SIG-M5 (cell line): ENCODE results near the gene YWHAB.

Source experiments
- DNase-seq: peaks from one replicate; lab custom pipeline; 2025; lab: John Stamatoyannopoulos, UW

YWHAB gene

DNA sequence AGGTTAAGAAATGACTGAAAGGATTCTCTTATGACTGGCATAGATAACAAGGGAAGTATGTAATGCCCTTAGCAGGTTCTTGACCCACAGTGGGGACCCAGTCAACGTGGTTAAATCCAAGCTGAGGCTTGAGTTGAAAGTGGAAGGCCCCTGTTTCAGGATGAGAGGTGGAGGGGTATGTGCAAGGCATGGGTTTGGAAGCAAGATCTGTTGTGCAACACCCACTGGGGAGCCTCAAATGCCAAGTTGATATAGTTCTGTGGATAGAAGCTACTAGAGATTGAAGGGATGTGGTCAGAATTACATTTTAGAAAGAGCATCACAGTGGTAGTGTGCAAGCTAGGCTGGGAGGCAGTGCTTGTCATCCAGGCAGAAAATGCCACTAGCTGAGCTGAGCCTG lies 29.4 kb downstream of the YWHAB start:
- DNase-seq, result no peak

DNA sequence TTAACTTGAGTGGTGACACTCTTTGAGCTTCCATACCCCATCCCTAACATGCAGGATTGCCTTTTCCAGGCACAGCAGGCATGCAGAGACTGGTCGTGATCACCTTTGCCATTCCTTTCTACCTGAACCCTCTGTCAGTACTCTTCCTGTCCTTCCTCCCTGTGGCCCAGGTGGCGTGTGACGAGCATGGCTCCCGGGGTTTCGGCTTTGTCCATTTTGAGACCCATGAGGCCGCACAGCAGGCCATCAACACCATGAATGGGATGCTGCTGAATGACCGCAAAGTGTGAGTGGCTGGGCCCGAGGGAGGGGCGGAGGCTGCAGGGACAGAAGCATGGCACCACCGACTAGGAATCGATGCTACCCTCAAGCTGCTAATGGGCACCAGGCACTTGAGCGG lies 31.1 kb downstream of the YWHAB start:
- no peak for DNase-seq

DNA sequence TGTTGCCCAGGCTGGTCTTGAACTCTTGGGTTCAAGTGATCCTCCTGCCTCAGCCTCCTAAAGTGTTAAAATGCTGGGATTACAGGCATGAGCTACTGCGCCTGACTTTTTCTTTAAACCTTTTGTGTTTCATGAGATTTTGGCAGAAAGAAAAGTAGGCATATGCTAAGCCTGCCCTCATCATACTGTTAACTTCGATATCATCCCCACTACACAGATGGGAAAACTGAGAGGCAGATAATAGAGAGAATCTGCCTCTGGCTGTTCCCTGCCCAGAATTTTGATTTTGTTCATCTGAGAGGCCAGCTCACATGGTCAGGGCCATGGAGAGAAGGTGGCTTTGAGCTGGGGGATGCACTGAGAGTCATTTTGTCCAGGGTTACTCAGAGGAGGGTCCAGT lies 31.9 kb downstream of the YWHAB start:
- DNase-seq, result no peak

DNA sequence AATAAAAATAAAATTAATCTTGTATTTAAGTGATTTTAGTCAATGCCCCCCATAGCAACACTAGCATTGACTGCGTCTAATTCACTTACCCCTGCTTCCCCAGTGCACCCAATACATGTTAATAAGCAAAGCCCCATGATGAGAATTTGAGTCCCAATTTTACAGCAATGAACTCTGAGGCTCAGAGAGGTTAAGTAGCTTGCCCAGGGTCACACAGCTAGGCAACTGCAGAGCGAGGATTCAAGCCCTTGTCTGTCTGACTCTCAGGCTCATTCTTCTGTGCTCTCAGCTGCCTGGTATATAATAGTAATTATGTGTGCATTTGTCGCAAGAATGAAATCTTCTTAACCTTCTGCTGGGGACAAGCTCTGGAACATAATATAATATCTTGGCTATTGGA lies 32.8 kb downstream of the YWHAB start:
- DNase-seq, result no peak

DNA sequence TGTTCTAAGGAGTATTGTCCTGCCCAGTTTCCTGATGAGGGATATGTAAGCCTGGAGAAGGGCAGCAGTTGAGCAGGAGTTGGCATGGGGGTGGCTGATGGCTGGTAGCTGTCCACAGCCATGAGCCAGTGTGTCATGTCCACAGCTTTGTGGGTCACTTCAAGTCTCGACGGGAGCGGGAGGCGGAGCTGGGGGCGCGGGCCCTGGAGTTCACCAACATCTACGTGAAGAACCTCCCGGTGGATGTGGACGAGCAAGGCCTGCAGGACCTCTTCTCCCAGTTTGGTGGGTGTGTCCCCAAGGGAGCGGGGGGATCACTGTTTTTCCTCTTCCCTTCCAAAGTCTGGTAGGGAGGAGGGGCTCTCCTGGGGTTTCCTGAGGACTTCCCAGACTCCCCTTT lies 33.3 kb downstream of the YWHAB start:
- no peak for DNase-seq

DNA sequence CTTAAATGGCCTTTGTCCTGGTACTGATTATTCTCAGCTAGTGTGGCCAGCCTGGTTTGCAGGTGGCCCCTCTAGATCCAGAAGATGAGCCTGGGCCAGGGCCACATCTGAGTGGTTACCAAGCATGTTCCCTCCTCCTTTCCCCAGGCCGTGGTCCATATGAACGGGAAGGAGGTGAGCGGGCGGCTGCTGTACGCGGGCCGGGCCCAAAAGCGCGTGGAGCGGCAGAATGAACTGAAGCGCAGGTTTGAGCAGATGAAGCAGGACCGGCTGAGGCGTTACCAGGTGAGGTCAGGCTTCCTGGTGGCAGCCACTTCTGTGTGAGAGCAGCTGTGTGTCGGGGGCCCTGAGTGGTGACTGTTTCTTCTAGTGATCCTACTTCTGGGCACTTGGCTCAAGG lies 35.9 kb downstream of the YWHAB start:
- DNase-seq, result no peak

DNA sequence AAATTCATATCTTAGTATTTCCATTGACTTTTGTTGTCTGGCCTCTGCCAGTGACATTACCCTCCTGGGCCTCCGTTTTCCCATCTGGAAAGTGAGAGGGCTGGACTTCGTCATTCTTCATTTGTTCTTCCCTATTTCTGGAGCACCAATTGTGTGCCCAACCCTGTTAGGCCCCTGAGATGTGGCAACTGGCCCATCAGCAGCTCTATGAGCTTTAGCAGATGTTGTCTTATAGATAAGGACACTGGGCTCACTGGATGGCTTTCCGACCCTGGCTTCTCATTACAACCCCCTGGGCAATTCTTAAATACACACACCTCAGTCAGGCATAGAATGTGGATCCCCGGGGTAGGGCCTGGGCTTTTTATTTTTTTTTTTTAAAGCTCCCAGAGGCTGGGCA lies 39.0 kb downstream of the YWHAB start:
- no peak for DNase-seq

DNA sequence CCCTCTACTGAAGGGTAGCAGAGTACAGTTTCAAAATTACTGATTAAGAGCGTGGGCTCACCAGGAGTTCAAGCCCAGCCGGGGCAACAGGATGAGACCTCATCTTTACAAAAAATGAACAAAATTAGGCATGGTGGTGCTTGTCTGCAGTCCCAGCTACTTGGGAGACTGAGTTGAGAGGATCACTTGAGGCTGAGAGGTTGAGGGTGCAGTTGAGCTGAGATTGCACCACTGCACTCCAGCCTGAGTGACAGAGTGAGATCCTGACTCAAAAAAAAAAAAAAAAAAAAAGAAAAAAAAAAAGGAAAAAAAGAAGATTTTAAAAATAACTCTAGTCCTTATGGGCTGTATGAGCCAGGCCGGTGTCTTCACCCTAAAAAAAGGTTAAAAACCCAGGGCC lies 43.1 kb downstream of the YWHAB start:
- no peak for DNase-seq

DNA sequence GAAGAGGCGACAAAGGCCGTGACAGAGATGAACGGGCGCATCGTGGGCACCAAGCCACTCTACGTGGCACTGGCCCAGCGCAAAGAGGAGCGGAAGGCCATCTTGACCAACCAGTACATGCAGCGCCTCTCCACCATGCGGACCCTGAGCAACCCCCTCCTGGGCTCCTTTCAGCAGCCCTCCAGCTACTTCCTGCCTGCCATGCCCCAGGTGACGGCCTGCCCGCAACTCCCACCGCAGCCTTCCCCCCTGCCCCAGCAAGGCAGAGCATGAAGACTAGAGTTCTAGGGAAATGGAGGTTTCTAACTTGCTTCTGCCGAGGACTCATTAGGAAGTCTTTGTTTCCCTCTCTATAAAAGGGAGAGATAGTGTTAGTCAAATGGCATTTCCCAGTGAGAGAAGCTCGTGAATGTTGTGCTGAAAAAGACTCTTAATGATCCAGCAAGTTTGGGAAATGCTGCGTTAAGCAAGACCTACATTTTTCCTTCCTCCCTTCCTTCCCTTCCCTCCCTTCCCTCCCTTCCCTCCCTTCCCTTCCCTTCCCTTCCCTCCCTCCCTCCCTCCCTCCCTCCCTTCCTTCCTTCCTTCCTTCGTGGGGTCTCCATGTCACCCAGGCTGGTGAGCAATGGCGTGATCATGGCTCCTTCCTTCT lies 45.1 kb downstream of the YWHAB start:
- DNase-seq, result no peak

DNA sequence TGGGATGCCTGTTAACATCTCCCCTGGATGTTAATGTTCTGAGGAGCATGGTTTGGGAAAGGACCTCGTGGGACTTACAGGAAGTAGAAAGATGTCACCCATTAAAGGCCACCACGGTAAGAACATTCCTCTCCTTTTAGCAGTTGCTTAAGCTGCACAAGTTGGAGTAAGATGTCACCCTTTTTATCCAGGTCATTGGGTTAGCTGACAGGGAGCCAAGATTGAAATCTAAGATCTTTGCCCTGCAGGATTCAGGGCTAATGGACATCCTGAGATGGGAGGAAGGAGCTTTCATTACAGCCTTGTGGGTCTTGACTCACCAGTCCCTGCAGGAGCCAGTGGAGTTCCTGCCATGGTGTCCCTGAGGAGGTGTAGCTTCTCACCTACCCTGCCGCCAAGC lies 46.4 kb downstream of the YWHAB start:
- no peak for DNase-seq

DNA sequence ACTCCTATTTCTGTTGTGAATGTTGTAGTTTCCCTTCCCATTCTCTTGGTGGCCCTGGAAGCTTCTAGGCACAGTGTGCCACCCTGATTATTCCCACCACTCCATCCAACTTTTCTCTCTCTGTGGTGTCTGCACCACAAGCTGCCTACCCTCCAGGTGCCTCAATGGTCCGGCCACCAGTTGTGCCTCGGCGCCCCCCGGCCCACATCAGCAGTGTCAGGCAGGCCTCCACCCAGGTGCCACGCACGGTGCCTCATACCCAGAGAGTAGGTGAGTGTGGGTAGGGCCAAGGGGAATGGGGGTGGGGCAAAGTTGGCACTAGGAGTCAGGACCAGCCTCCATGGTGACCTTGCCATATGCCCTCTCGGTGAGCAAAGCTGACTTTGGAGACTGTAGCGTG lies 47.4 kb downstream of the YWHAB start:
- no peak for DNase-seq

DNA sequence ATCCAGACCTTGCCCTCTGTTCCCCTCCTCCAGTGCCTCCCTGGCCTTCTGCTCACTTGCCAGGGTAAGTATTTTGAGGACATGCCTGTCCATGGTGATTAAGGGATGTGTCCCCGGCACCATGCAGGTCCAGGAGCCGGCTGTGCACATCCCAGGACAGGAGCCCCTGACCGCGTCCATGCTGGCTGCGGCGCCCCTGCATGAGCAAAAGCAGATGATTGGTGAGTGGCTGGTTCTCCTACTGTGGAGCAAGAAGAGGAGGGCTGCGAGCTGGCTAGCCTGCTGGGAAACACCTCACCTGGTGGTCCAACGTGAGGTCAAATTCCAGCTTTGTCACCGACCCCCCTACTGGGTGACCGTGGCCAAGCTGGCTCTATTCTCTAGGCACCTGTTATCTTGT lies 51.0 kb downstream of the YWHAB start:
- no peak for DNase-seq

DNA sequence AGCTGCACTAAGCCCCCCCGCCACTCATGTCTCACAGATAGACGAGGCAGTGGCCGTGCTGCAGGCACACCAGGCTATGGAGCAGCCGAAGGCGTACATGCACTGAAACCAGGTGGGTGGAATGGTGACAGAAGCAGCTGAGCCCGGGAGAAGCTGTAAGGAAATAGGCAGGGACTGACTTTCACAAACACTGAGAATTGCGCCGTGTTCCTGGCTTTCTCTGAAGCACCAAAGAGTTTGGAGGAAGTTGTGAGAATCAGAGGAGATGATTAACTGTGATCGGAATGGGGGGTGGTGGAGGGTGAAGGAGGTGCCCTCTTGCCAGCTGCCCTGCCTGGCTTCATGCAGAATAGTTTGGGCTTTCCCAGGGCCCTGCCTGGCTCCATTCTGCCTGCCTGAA lies 53.1 kb downstream of the YWHAB start:
- no peak for DNase-seq

DNA sequence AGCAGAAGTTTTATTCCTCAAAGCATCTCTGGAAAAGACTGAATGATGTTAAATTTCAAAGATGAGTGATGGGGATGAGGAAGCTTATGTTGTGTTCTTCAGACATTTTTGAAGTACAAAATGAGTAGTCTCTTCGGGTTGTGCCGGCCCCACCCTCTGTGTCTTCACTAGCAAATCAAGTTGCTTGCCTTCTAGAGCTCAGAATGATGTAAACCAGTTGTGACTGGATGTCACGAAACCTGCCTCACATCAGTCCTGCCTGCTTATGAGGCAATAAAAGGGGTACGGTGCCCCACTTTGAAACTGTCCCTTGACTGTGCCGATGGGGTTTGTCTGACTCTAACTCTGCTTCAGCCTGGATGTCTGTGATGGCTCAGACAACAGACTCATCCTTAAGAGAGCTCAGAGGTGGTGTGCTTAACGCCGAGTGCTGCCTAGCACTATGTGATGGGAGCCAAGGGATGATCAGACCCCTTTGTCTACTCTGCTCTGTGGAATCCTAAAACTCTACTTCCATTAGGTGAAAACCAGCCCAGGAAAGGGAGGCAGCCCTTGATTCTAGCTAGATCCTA lies 55.7 kb downstream of the YWHAB start:
- DNase-seq, result no peak

DNA sequence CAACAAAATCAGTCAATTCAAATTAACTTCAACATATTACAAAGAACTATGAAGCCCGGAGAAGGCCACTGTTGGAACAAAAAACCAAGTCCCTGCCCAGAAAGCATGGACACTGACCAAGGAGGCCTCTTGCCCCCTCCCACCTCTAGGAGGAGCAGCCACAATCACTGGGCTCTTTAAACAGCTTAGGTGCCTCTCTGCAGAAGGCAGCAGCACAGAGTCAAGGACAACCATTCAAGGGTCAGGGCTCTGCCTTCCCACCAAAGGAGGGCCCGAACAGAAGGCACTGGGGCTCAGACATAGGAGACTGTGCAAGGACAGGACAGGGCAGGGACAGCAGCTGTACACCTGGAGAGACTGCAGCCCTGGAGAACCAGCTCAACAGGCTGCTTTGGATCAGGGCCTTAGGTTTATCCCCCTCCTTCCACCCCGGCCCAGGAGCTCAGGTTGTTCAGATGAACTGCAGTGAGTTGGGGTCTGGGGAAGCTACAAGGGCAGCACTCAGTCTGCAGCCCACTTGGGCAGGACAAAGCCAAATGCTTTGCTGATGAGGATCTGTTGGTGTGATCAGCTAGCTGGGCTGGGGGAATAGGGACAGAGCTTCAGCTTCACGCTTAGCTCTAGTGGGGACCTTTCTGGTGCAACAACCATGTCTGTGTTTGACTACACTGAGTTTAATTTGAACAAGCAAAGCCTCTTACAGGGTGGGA lies 56.9 kb downstream of the YWHAB start:
- DNase-seq, result no peak

DNA sequence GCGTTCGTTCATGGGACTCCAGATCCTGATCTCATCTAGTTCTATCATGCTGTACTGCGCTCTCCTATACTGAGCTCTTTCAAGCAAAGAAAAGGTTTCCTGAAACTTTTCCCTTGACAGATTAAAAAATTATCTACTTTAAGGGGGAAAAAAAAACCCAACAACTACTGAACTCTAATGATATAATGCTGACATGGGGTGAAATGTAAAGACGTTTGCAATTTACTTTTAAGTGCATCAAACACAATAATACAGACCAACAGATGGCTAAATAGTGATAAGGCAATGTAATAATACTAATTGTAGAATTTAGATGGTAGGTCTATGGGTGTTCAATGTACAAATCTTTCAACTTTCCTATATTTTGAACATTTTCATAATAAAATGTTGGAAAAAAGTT lies 58.3 kb downstream of the YWHAB start:
- no peak for DNase-seq

DNA sequence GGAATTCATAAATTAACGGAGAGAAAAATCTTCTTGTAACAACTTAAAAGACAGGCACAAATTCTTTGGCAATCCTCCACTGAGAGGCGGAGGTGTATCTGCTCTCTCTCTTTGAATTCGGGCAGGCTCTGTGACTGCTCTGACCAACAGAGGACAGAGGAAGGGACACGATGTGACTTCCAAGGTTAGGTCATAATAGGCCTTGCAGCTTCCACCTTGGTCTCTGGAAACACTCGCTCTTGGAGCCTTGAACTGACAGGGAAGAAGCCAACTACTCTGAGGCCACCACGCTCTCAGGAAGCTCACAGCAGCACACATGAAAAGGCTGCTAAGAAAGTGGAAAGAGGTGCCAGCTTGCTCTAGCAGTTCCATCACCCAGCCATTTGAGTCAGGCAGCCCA lies 59.8 kb downstream of the YWHAB start:
- DNase-seq, result no peak

DNA sequence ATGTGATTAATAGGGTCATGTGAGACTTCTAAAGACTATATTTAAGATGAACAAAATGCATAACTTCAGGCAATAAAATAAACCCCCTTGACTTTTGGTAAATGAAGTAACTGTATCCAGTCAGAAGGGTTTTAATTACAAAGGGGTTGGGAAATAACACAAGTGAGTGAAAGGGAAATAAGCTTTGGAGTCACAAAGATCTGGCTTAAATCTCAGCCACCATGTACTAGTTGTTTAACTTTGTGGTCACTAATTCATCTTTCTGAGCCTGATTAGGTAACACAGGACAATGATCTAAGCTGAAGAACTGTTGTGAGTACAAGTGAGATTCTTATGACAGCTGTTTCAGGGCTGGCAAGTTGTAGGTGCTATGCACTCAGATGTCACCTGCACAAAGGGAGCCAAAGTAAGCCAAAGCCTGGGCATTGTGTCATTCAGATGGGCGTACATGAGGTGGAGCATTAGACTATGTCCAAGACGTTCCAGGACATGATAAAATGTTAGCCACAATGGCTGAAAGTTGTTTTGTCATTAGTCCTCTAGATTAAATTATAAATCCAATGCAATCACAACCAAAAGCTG lies 60.9 kb downstream of the YWHAB start:
- DNase-seq, result no peak

DNA sequence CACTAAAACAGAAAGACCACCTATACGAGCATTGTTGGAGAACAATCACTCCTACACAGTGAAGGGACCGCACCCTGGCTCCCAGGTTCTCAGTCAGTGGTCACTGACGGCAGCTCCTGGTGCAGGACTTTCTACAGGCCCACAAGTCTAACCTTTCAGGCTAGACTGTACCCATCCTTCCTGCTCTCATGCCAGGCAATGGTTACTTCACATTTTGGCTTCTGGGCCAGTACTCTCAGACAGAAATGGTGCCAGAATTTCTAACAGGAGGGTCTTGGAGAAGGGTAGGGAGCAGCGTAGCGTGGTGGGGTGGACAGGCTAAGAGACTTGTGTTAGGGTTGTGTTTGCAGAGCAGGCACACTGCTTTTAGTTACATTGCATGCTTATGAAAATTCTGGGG lies 62.6 kb downstream of the YWHAB start:
- DNase-seq, result no peak

DNA sequence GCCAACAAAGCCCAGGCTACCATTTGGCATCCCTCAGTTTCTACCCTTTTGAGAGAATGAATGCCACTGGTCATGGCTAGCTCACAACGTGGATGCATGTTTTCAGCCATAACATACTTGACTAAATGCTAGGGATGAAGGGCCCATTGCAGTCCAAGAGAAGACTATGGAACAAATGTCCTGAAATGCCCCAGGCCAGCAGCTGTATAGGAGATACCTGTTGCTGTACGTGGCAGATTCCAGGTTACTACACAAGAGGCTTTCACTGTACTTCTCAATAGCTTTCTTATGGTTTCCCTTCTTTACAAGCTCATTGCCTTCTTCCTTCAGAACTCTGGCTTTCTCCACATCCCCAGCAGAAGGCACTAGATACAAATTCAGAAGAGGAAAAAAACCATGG lies 63.0 kb downstream of the YWHAB start:
- DNase-seq, result no peak

DNA sequence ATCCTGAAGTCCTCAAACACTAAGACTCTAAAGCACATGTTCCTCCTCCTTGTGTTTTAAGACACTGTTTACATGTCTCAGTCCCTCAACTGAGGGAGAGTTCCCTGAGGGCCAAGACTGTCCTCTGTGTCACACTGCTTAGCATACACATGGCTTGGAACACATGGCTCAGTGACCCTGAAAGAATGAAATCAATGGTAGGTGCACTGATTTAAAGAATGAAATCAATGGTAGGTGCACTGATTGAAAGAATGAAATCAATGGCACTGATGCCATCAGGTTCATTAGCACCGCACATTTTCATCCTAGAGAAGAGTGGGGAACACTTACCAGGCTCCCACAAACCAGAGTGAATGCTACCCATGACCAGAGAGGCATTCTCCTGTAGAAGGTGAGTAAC lies 64.9 kb downstream of the YWHAB start:
- no peak for DNase-seq

DNA sequence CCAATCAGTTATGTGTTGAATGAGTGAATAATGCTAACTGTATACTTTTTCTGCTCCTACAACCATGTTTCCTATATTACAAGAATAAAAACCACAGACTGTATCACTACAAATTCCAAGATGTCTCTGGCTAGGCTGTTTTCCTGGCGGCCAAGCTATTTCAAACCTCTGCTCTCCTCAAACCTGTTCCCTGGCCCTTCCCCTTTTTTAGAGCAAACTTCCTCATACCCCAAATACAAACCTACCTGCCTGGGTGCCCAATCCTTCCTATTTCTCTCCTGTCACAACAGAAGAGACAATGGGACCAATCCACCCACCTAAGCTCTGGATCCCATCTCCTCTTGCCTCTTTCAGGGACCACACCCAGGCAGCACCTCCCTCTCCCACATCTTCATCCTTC lies 67.2 kb downstream of the YWHAB start:
- no peak for DNase-seq

DNA sequence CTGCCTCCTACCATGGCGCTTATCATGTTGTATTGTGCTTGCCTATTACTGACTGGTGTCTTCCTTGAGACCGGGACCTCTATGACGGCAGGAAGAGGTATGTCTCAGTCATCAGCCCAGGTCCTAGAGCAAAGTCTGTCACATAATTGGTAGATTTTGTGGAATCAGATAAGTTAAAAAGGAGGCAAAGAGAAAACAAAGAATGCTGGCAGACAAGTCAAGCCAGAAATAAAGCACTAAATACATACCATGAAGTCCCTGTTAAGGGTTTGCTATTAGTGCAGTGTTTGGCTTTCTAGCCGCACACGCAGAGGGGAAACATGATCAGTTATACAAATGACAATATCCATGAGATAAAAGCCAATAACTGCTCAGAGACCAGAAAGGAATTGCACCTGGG lies 68.7 kb downstream of the YWHAB start:
- no peak for DNase-seq

DNA sequence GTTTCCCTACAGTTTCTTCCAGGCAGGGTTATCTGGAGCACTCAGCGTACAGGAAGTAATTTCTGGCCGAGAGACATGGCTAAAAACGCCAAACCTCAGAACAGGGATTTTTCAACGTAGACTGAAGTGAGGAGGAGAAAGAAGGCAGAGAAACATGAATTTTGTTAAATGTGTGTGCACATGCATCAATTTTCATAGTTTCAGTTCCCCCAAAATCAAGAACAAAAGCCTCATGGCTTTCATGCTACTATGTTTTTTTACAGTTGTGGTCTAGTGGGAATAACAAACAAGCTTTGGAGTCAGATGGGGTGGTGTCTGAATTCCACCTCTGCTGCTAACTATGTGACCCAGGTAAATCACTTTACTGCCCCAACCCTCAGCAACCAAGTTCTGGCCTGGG lies 69.8 kb downstream of the YWHAB start:
- DNase-seq, result no peak
